Ectodermal cell (in vitro differentiated cells): ENCODE data around the gene PLD5.
A peak's percentile ranks its signal among the peaks of the same experiment; 100 is the strongest.
"Not testable (repeated sequence)": the region's sequence is repeated elsewhere in the genome, so short reads cannot be mapped to it uniquely, and the experiment has no call there.

Experiments
- H3K27ac ChIP-seq: 2 replicates; pipeline ENCODE4 v1.7.0; 2013; ENCODE audit warnings: mild to moderate bottlenecking, low read depth, low read length; ENCODE audit not compliant: insufficient read depth, poor library complexity, severe bottlenecking
- H3K27me3 ChIP-seq: 2 replicates; pipeline ENCODE4 v1.7.0; 2013; ENCODE audit warnings: mild to moderate bottlenecking, low read length; ENCODE audit not compliant: insufficient read depth, control insufficient read depth, poor library complexity, severe bottlenecking
- H3K36me3 ChIP-seq: one replicate; pipeline ENCODE4 v1.7.0; 2013; ENCODE audit warnings: low read length; ENCODE audit not compliant: control insufficient read depth, insufficient read depth
- H3K4me1 ChIP-seq: one replicate; pipeline ENCODE4 v1.7.0; 2013; ENCODE audit warnings: low read length; ENCODE audit not compliant: control insufficient read depth, insufficient read depth
- H3K4me3 ChIP-seq: 2 replicates; pipeline ENCODE4 v1.7.0; 2013; ENCODE audit warnings: low read depth, low read length, control low read depth; ENCODE audit not compliant: insufficient read depth
- H3K9me3 ChIP-seq: 2 replicates; pipeline ENCODE4 v1.7.0; 2013; ENCODE audit warnings: mild to moderate bottlenecking, low read length, moderate library complexity; ENCODE audit not compliant: control insufficient read depth
- WGBS, 2 experiments: methylation state at CpG; one replicate each; pipeline ENCODE4 v1.1.7; 2013; ENCODE audit warnings: missing lambda C conversion rate in 2 of 2; 5-methylcytosine and 5-hydroxymethylcytosine counted together

The PLD5 gene

DNA sequence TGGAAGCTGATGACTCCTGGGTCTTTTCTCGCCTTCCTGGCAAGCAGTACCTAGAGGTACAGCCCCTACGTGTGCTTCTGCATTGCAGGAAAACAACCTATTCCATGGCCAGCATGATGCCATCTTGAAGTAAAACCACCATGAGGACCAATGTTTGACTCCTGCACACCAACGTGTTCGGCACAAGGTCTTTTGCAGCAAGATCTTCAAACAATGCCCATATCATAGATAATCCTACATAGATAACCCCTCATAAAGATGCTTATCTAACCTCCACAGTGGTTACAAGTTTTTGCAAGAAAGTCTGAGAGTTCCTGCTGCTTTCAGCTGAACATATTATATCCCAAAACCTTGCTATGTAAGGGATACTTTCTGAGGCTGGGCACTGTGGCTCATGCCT, 384.5 kb downstream of the PLD5 start:
- WGBS, 2 experiments: 70% methylated on average over 4 of the region's 4 CpGs
- Histone ChIP-seq H3K4me1 (no peaks in the 10 kb centered on the region), H3K36me3 (no peaks in the 10 kb centered on the region), H3K27ac (no peak overlapping the region), H3K9me3 (no peaks in the 10 kb centered on the region), H3K4me3 (no peak overlapping the region), H3K27me3 (no peaks in the 10 kb centered on the region)

DNA sequence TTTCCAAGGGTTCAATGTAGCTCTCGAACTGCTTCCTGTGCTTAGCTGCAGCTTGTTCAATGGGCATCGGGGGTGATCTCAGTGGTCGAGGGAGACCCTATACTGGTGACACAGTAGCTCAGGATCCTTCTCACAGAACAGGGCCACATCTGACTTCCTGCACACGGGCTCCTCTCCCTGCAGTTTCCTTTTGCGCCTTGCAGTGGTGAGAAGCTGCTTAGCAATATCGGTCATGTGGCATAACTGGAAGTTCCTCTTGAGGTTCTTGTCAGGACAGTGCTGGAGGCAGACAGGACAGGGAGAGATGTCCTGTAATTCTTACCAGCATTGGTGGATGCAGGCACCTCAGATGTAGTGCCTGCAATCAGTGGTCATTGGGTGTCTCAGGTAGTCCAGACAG, 385.1 kb downstream of the PLD5 start:
- 92% methylated on average over 6 of the region's 6 CpGs for WGBS, 2 experiments
- no peak overlapping the region for H3K27ac ChIP-seq

DNA sequence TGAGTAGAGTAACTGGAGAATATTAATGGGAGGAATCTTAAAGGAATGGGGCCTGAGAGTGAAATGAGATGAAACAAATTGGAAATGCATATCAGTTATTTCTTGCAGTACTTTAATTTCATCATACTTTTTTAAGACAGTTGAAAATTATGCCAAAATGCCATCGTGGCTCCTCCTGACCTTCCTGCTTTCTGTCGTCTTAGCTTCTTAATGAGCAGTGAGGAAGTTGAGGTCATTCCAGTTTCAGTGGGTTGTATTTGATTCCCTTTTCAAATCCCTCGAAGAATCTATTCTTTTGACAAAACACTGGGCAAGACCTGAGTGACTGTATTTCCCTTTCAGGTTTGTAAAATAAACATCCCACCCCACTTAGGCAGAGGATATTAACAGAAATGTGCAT, 390.7 kb downstream of the PLD5 start:
- Histone ChIP-seq H3K4me1 (no peaks in the 10 kb centered on the region), H3K9me3 (no peaks in the 10 kb centered on the region), H3K4me3 (no peak overlapping the region), H3K36me3 (no peaks in the 10 kb centered on the region), H3K27me3 (no peaks in the 10 kb centered on the region), H3K27ac (no peak overlapping the region)
- 64 to 67% methylated on average over 3 of the region's 3 CpGs for WGBS, 2 experiments

More for the DNA sequence above, 385.1 kb downstream of the PLD5 start:
- Histone ChIP-seq H3K4me1 (no peaks in the 10 kb centered on the region), H3K9me3 (no peaks in the 10 kb centered on the region), H3K4me3 (no peak overlapping the region), H3K27me3 (no peaks in the 10 kb centered on the region), H3K36me3 (no peaks in the 10 kb centered on the region)

DNA sequence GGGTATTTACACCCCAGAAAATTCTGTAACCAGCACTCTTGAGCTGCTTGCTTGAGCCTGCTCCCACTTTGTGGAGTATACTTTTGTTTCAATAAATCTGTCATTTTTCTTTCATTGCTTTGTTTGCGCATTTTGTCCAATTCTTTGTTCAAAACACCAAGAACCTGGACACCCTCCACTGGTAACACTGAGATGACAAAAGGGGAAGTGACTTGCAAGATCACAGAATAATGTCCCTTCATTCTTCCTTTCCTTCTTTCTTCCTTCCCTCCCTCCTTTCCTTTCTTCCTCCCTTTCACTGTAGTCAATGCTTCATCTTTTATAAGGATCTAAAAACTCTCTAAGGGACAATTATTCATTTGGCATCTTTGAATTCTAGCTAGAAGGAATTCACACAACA, 391.1 kb downstream of the PLD5 start:
- Histone ChIP-seq H3K27ac (no peak overlapping the region), H3K27me3 (no peaks in the 10 kb centered on the region), H3K36me3 (no peaks in the 10 kb centered on the region), H3K4me3 (no peak overlapping the region), H3K9me3 (no peaks in the 10 kb centered on the region), H3K4me1 (no peaks in the 10 kb centered on the region)
- 92 to 94% methylated on average over 1 of the region's 1 CpG for WGBS, 2 experiments

DNA sequence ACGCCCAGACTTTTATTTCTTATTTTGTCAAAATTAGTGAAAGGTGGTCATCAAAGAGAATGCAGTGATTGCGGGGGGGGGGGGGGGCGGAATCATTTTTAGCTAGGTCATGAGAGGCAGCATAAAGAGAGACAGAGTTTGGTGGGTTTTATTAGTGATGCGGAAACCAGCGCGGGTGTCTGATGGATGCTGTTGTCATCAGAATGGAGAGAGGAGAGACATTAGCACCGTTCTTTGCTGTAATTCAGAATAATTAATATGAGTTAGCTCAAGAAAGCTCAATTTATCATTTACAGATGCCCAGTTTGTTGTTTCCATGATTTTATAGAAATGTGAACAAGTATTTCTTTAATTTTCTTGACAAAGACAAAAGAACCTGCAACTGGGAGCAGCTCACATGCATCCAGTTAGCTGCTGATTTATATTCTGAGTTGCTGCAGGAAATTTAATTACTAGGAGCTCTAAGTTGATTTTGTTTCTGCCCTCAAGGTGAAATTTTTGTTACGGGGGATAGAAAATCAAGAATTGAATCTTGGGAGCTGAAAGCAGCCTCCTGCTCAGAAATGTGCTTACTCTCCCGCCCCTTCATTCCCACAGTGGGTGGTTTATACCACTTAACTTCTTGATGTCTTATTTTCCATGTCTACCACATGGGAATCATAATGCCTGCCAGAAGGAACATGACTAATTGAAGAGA, 392.2 kb downstream of the PLD5 start:
- Histone ChIP-seq H3K4me3 (no peak overlapping the region), H3K27me3 (no peaks in the 10 kb centered on the region), H3K27ac (peak overlapping the region; percentile 44), H3K36me3 (no peaks in the 10 kb centered on the region), H3K9me3 (no peaks in the 10 kb centered on the region), H3K4me1 (no peaks in the 10 kb centered on the region)
- WGBS, 2 experiments: 86 to 93% methylated on average over 8 of the region's 9 CpGs

DNA sequence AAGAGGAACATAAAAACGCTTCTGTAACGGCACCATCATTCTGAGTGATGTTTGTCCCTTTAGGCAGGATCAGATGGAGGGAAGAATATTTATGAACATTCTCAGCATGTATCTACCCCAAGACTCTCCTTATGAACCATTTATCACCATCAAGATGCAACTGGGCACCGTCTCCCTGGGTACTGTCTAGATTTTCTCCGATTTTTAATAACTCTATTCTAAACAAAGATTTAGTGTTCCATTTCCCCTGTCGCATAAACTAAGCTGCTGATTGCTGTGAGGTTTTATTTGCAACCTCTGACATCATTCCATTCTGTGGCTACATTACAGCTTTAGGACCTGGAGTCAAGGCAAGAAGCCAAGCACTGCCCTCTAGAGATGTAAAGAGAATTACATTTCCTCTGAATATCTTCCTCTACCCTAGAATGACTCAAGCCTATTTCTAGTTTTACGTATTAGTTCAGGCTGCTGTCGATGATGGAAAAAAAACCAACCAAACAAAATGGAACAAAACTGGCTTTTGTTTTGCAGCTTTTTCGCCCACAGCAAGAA, 395.5 kb downstream of the PLD5 start:
- 78 to 81% methylated on average over 8 of the region's 8 CpGs for WGBS, 2 experiments
- Histone ChIP-seq H3K9me3 (no peaks in the 10 kb centered on the region), H3K4me1 (no peaks in the 10 kb centered on the region)

DNA sequence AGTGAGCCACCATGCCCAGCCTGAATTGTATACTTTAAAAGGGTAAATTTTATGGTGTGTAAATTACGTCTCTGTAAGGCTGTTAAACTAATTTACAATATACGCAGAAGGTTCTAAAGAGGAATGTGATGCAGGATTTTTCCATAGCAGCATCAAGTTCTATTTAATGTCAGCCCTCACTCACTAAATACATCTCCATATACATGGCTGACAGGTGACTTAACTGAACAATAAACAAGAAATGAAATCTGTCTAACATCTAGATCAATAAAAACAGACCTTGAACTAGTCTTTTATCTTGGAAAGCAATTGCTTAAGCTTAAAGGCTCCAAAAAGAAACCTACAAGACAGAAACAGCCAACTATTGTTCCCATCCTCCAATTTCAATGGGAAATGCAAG, 404.1 kb downstream of the PLD5 start:
- H3K36me3 ChIP-seq: no peaks in the 10 kb centered on the region
- H3K9me3 ChIP-seq: no peaks in the 10 kb centered on the region
- no peak overlapping the region for H3K27ac ChIP-seq
- no peaks in the 10 kb centered on the region for H3K27me3 ChIP-seq
- H3K4me1 ChIP-seq: no peaks in the 10 kb centered on the region
- H3K4me3 ChIP-seq: no peak overlapping the region
- WGBS, 2 experiments: 83 to 94% methylated on average over 1 to 2 of the region's 2 CpGs

More for the DNA sequence above, 395.5 kb downstream of the PLD5 start:
- no peaks in the 10 kb centered on the region for H3K27me3 ChIP-seq
- no peak overlapping the region for H3K27ac ChIP-seq
- H3K36me3 ChIP-seq: no peaks in the 10 kb centered on the region
- no peak overlapping the region for H3K4me3 ChIP-seq

DNA sequence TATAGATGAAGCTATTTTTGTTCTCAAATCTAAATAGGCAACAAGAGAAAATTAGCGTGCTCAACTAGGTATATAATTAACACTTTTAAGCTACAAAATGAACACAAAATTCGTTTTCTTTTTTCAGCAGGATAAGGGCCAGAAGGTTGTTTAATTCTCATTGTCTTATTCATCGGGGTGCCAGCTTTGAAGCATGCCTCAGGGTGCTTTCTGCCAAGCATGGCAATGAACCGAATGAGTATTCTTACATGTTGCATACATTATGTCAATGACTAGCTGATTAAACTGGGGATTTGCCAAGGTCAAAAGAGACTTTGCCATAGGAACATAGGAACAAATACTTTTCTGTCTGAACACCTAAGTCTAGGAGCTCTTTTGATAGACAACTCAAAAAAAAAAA, 423.6 kb downstream of the PLD5 start:
- Histone ChIP-seq H3K27me3 (no peaks in the 10 kb centered on the region), H3K4me3 (no peak overlapping the region), H3K27ac (no peak overlapping the region), H3K36me3 (no peaks in the 10 kb centered on the region), H3K4me1 (no peaks in the 10 kb centered on the region), H3K9me3 (no peaks in the 10 kb centered on the region)
- 90 to 93% methylated on average over 4 of the region's 4 CpGs for WGBS, 2 experiments

DNA sequence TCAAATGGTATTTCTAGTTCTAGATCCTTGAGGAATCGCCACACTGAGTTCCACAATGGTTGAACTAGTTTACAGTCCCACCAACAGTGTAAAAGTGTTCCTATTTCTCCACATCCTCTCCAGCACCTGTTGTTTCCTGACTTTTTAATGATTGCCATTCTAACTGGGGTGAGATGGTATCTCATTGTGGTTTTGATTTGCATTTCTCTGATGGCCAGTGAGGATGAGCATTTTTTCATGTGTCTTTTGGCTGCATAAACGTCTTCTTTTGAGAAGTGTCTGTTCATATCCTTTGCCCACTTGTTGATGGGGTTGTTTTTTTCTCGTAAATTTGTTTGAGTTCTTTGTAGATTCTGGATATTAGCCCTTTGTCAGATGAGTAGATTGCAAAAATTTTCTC, 427.2 kb downstream of the PLD5 start:
- WGBS, 2 experiments: no CpG with 5 or more reads among the region's 3 CpGs

DNA sequence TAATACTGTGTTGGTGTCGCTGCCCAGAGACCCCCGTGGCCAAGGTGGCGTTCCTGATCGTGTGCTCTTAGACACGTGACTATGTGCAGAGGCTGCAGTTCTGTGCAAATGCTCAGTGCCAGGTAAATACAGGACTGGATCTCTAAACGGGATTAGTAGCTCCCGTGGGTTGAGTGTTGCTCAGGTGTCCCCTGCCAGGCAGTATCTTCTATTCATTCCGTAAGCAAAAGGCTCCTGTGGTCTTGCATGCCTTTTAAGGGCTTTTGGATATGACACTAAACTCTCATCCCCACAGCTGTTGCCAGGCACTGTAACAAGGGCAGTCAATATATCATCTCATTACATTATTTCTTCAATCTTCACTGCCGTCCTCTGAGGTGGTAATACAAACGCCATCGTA, 431.4 kb downstream of the PLD5 start:
- Histone ChIP-seq H3K27me3 (no peaks in the 10 kb centered on the region), H3K36me3 (no peaks in the 10 kb centered on the region), H3K9me3 (no peaks in the 10 kb centered on the region), H3K4me3 (no peak overlapping the region), H3K27ac (no peak overlapping the region), H3K4me1 (no peaks in the 10 kb centered on the region)
- WGBS, 2 experiments: 90 to 91% methylated on average over 11 of the region's 11 CpGs

More for the DNA sequence above, 427.2 kb downstream of the PLD5 start:
- H3K4me3 ChIP-seq, H3K27ac ChIP-seq, H3K27me3 ChIP-seq, H3K9me3 ChIP-seq, H3K4me1 ChIP-seq, H3K36me3 ChIP-seq: not testable (repeated sequence)
